Transverse colon (tissue), 4 donors: ENCODE data around the gene ESRRA. TPM values are rescaled to one million over a fixed set of nuclear protein-coding genes. Genes with fewer than 3 reads are reported as not detected.

Experiments
- DNase-seq: peaks from one replicate; pipeline ENCODE4 v3.0.0-alpha.2; 2019
- H3K27ac ChIP-seq, 4 donors: fragments of 200-600 bp; sonication (generic); 2 replicates each; pipeline ENCODE4 v1.5.1; 2016 to 2018; ENCODE audit warnings: inconsistent platforms in 4 of 4
- H3K27me3 ChIP-seq: fragments of 200-600 bp; sonication (generic); 2 replicates; pipeline ENCODE4 v1.5.1; 2017; ENCODE audit warnings: inconsistent platforms
- H3K36me3 ChIP-seq, 4 donors: fragments of 200-600 bp; sonication (generic); 2 replicates each; pipeline ENCODE4 v1.5.1; 2017 to 2019; ENCODE audit warnings: inconsistent platforms in 4 of 4
- H3K4me1 ChIP-seq, 4 donors: fragments of 200-600 bp; sonication (generic); 2 replicates each; pipeline ENCODE4 v1.5.1; 2017 to 2020; ENCODE audit warnings: inconsistent platforms in 4 of 4
- H3K4me3 ChIP-seq, 4 donors: fragments of 200-600 bp; sonication (generic); 1 replicate in 1 of 4; 2 replicates in 3 of 4; pipeline versions ENCODE4 v1.5.1 to v1.6.1; 2017 to 2019; ENCODE audit warnings: inconsistent platforms in 4 of 4
- H3K9me3 ChIP-seq, 2 donors: fragments of 200-600 bp; sonication (generic); 2 replicates each; pipeline ENCODE4 v1.5.1; 2017 to 2019; ENCODE audit warnings: inconsistent platforms in 2 of 2
- EP300 ChIP-seq: sonication (generic); formaldehyde crosslinking; IDR thresholded peaks from one replicate; pipeline ENCODE4 v1.6.1; 2017; ENCODE audit warnings: antibody characterized with exemption, low read depth
- POLR2A ChIP-seq: fragments of 450-650 bp; IDR thresholded peaks from one replicate; pipeline ENCODE4 v1.6.1; 2016; ENCODE audit warnings: antibody characterized with exemption, mild to moderate bottlenecking, moderate library complexity
- POLR2AphosphoS5 ChIP-seq, 3 donors: sonication (generic); formaldehyde crosslinking; IDR thresholded peaks; one replicate each; pipeline ENCODE4 v1.6.1; 2016; ENCODE audit warnings: antibody characterized with exemption in 3 of 3
- WGBS, 2 donors: methylation state at CpG; one replicate each; pipeline ENCODE4 v1.1.5; 2018; ENCODE audit warnings: low coverage in 1 of 2; 5-methylcytosine and 5-hydroxymethylcytosine counted together
- in situ Hi-C, 4 donors: fragments of 200-750 bp; cut with MboI; loops; one replicate each; pipeline versions ENCODE4 v1.15.0 to v1.15.1; 2017; ENCODE audit warnings: low sequenced_read_pairs in 3 of 4, low pct_ligation_motif_present in 1 of 4, low pct_unique_long_range_greater_than_20kb in 1 of 4
- intact Hi-C: fragments of 100-400 bp; cut with DNase I; formaldehyde crosslinking; loops from one replicate; pipeline ENCODE4 v1.15.1; 2023; ENCODE audit warnings: low total_unique reads
- total RNA-seq, 4 donors: library from RNA; depleted of rRNA; stranded (reverse); fragments of >200 nt; gene quantifications; one replicate each; pipeline ENCODE4 v1.1.0, GENCODE V29; 2016
- TF ChIP-seq, protein P1 (sequence below), 5 experiments: fragments of 200-600 bp in 3 of 5; fragments of 450-650 bp in 2 of 5; sonication (generic) in 3 of 5; IDR thresholded peaks; 1 replicate in 2 of 5; 2 replicates in 3 of 5; pipeline ENCODE4 v1.5.1; 2016 to 2017; ENCODE audit warnings: antibody characterized with exemption in 5 of 5, inconsistent platforms in 3 of 5, mild to moderate bottlenecking in 2 of 5, moderate library complexity in 1 of 5

ESRRA gene
- total RNA-seq, 4 donors from 2014 or later: 142 to 272 (median 221) TPM

DNA sequence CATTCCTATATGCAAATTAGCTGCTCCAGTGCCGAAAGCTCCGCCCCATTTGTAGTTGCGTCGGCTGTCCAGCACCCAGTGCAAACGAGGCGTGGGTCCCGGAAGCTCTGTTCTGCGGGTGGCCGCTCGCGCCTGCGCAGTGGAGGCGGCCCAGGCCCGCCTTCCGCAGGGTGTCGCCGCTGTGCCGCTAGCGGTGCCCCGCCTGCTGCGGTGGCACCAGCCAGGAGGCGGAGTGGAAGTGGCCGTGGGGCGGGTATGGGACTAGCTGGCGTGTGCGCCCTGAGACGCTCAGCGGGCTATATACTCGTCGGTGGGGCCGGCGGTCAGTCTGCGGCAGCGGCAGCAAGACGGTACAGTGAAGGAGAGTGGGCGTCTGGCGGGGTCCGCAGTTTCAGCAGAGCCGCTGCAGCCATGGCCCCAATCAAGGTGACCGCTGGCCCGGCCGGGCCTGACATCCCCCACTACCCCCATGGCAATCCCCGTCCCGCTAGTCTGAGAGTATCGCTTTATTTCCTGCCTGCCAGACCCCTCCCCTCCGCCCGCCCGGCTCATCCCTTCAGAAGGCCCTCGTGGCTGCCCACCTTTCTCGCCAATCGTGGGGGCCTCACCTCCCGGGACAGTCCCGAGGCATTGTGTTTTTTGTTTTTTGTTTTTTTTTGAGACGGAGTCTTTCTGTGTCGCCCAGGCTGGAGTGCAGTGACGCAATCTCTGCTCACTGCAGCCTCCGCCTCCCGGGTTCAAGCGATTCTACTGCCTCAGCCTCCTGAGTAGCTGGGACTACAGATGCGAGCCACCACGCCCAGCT is 12.8 kb downstream of the ESRRA start, which contains the start of gene PRDX5:
TSS of gene PRDX5 (plus strand) at position 161 of the 805 bp plus-strand sequence. CDS start at position 256, 95 bp downstream.
- H3K27ac ChIP-seq: peak within 1 kb of the TSS; percentile 95 to 99 (median 96)
- 0% methylated on average over 6 to 47 of the region's 61 CpGs for WGBS, 2 donors
- no peaks in the 10 kb centered on the region for H3K27me3 ChIP-seq
- H3K4me1 ChIP-seq: peaks cover 4 to 55% (median 43%) of the 10 kb centered on the region in 4 donors
- H3K4me3 ChIP-seq: peak within 1 kb of the TSS; percentile 51 to 91 (median 72)
- in situ Hi-C loops (no loop called here), intact Hi-C loops (no loop called here)
- peaks cover 0 to 11% (median 3%) of the 10 kb centered on the region in 4 donors for H3K36me3 ChIP-seq
- H3K9me3 ChIP-seq: no peaks in the 10 kb centered on the region
- DNase-seq: peak; percentile 97
- TF ChIP-seq, protein P1, sequence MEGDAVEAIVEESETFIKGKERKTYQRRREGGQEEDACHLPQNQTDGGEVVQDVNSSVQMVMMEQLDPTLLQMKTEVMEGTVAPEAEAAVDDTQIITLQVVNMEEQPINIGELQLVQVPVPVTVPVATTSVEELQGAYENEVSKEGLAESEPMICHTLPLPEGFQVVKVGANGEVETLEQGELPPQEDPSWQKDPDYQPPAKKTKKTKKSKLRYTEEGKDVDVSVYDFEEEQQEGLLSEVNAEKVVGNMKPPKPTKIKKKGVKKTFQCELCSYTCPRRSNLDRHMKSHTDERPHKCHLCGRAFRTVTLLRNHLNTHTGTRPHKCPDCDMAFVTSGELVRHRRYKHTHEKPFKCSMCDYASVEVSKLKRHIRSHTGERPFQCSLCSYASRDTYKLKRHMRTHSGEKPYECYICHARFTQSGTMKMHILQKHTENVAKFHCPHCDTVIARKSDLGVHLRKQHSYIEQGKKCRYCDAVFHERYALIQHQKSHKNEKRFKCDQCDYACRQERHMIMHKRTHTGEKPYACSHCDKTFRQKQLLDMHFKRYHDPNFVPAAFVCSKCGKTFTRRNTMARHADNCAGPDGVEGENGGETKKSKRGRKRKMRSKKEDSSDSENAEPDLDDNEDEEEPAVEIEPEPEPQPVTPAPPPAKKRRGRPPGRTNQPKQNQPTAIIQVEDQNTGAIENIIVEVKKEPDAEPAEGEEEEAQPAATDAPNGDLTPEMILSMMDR (IDR thresholded peaks at IDR 0.05): peak in 4 of 5 experiments; percentile 19 to 73 (median 34)
- TF ChIP-seq POLR2A: peak; percentile 96
- peak; percentile 96 for TF ChIP-seq POLR2AphosphoS5 (IDR thresholded peaks at IDR 0.05)
- no peak for TF ChIP-seq EP300

DNA sequence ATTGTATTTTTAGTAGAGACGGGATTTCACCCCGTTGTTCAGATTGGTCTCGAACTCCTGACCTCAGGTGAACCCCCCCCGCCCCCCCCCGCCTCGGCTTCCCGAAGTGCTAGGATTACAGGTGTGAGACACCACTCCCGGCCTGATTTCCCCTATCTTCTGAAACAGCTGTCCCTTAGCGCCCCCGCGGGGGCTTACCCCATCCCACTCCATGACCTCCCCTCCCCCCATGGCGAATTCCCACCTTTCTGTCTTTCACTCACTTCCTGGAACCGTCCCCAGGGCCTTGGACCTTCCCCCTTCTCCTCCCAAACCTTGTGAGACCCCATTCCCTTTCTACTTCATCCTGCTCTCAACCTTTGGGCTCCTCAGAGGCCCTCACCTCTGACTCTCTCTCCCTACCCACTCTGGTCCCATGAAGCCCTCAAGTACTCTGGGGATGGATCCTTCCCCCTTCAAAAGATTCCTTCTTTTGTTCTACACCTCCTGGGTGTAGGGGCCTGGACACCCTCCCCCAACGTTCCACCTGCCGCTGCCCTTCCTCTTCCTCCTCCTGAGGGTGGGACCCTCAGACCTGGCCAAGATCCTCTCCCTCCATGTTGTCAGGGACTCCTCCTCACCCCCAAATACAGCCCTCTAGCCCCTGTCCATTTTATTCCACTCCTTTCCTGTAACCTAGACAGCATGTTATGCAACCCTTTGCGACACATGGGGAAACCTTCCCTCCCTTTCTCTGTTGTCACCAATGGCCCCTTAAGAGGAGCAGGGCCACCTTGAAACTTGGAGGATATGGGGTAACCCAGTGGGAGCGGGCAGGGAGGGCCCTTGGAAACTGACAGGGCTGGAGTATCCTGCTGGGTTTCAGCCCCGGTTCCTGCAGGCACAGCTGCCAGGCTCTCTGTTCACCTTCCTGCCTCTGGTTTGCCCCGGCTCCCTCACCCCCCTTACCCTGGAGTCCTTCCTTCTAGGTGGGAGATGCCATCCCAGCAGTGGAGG is 13.7 kb downstream of the ESRRA start:
- peak overlapping the region; percentile 95 to 99 (median 96) for H3K27ac ChIP-seq
- 16 to 22% methylated on average over 12 to 18 of the region's 19 CpGs for WGBS, 2 donors
- TF ChIP-seq, protein P1 (IDR thresholded peaks at IDR 0.05): no peak
- no peak for TF ChIP-seq POLR2A
- peak overlapping the region; percentile 51 to 91 (median 72) for H3K4me3 ChIP-seq
- in situ Hi-C loops: no loop called here
- peak; percentile 41 for DNase-seq
- H3K9me3 ChIP-seq: no peaks in the 10 kb centered on the region
- peaks cover 0 to 11% (median 3%) of the 10 kb centered on the region in 4 donors for H3K36me3 ChIP-seq
- H3K4me1 ChIP-seq: peaks cover 4 to 51% (median 41%) of the 10 kb centered on the region in 4 donors
- intact Hi-C loops: no loop called here
- no peaks in the 10 kb centered on the region for H3K27me3 ChIP-seq

DNA sequence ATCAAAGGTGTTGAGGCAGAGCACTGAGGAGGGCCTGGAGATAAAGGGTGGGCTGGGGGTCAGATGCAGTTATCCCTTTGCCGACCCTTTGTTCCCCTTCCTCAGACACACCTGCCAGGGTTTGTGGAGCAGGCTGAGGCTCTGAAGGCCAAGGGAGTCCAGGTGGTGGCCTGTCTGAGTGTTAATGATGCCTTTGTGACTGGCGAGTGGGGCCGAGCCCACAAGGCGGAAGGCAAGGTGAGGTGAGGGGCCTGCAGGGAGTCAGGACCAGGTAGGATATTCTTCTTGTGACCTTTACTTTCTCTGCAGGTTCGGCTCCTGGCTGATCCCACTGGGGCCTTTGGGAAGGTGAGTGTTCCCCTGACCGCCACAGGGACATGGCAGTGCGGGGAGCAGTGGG is 15.2 kb downstream of the ESRRA start:
- DNase-seq: no peak
- Histone ChIP-seq H3K4me3 (no peak overlapping the region), H3K27ac (peak overlapping the region; percentile 95 to 99 (median 96)), H3K4me1 (peaks cover 4 to 51% (median 41%) of the 10 kb centered on the region in 4 donors), H3K36me3 (no peaks in the 10 kb centered on the region), H3K9me3 (no peaks in the 10 kb centered on the region), H3K27me3 (no peaks in the 10 kb centered on the region)
- TF ChIP-seq, protein P1 (IDR thresholded peaks at IDR 0.05): no peak
- TF ChIP-seq EP300: no peak
- no peak for TF ChIP-seq POLR2A
- TF ChIP-seq POLR2AphosphoS5 (IDR thresholded peaks at IDR 0.05): no peak
- in situ Hi-C loops: no loop called here
- WGBS, 2 donors: 60% methylated on average over 7 of the region's 7 CpGs; no CpG with 5 or more reads in 1 of the 2 donors
- intact Hi-C loops: no loop called here

DNA sequence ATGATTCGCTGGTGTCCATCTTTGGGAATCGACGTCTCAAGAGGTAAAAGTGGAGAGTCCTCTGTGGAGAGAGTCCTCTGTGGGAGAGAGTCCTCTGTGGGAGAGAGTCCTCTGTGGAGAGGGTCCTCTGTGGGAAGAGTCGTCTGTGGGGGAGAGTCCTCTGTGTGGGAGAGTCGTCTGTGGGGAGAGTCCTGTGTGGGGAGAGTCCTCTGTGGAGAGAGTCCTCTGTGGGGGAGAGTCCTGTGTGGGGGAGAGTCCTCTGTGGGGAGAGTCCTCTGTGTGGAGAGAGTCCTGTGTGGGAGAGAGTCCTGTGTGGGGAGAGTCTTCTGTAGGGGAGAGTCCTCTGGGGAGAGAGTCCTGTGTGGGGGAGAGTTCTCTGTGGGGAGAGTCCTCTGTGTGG is 15.7 kb downstream of the ESRRA start:
- Histone ChIP-seq H3K4me1 (peaks cover 3 to 49% (median 40%) of the 10 kb centered on the region in 4 donors), H3K27me3 (no peaks in the 10 kb centered on the region), H3K36me3 (no peaks in the 10 kb centered on the region), H3K9me3 (no peaks in the 10 kb centered on the region), H3K27ac (peak overlapping the region; percentile 95 to 99 (median 96)), H3K4me3 (no peak overlapping the region)
- in situ Hi-C loops (no loop called here), intact Hi-C loops (no loop called here)
- no peak for TF ChIP-seq POLR2A
- TF ChIP-seq, protein P1 (IDR thresholded peaks at IDR 0.05): no peak
- TF ChIP-seq POLR2AphosphoS5 (IDR thresholded peaks at IDR 0.05): no peak
- TF ChIP-seq EP300: no peak
- no peak for DNase-seq
- WGBS, 2 donors: 47% methylated on average over 5 of the region's 5 CpGs; no CpG with 5 or more reads in 1 of the 2 donors
